HepG2 (cell line): Measurements from ENCODE around the gene DDI2. TPM values are rescaled to one million over a fixed set of nuclear protein-coding genes. Genes with fewer than 3 reads are reported as not detected.
A peak's percentile ranks its signal among the peaks of the same experiment; 100 is the strongest.

Experiments
- SRSF9 ChIP-seq: fragments of 200-400 bp; formaldehyde crosslinking; IDR thresholded peaks from 2 replicates; pipeline ENCODE4 v1.6.1; 2018; ENCODE audit warnings: borderline replicate concordance, mild to moderate bottlenecking, low read depth, low read length; ENCODE audit not compliant: insufficient read depth, poor library complexity, severe bottlenecking
- U2AF1 ChIP-seq: fragments of 200-400 bp; formaldehyde crosslinking; optimal IDR thresholded peaks from 2 replicates; pipeline ENCODE3; 2017; ENCODE audit warnings: mild to moderate bottlenecking, low read depth, low read length
- ZBTB8A ChIP-seq: sonication (generic); formaldehyde crosslinking; IDR thresholded peaks from 2 replicates; pipeline ENCODE4 v1.4.0; 2020; ENCODE audit warnings: mild to moderate bottlenecking, low read depth, missing genetic modification reagents, borderline replicate concordance
- ZIK1 ChIP-seq: sonication (generic); formaldehyde crosslinking; IDR thresholded peaks from 2 replicates; pipeline ENCODE4 v1.5.0; 2020; ENCODE audit warnings: mild to moderate bottlenecking, low read depth, missing genetic modification reagents, borderline replicate concordance
- ZMYM3 ChIP-seq: sonication (generic); formaldehyde crosslinking; IDR thresholded peaks from 2 replicates; pipeline ENCODE4 v1.5.1; 2020; ENCODE audit warnings: mild to moderate bottlenecking, missing genetic modification reagents
- ZNF224 ChIP-seq: sonication (generic); formaldehyde crosslinking; IDR thresholded peaks from 2 replicates; pipeline ENCODE4 v1.5.0; 2020; ENCODE audit warnings: mild to moderate bottlenecking, missing genetic modification reagents
- ZNF343 ChIP-seq: sonication (generic); formaldehyde crosslinking; IDR thresholded peaks from 2 replicates; pipeline ENCODE4 v1.4.0; 2020; ENCODE audit warnings: mild to moderate bottlenecking, missing genetic modification reagents
- ZNF382 ChIP-seq: sonication (generic); formaldehyde crosslinking; IDR thresholded peaks from 2 replicates; pipeline ENCODE4 v1.5.0; 2020; ENCODE audit warnings: missing genetic modification reagents, mild to moderate bottlenecking, borderline replicate concordance
- ZSCAN20 ChIP-seq: sonication (generic); formaldehyde crosslinking; IDR thresholded peaks from 2 replicates; pipeline ENCODE4 v1.4.0; 2020; ENCODE audit warnings: missing genetic modification reagents, mild to moderate bottlenecking, borderline replicate concordance
- polyA plus RNA-seq, 8 experiments: library from polyadenylated mRNA; depleted of rRNA in 3 of 8; stranded (reverse) in 7 of 8; unstranded in 1 of 8; fragments of >200 nt; fragmentation: Illumina TruSeq in 4 of 8; extraction: Trizol in 4 of 8; gene quantifications; 2 replicates each; pipeline versions ENCODE4 v1.2.1 to v1.2.3, GENCODE V29; 2011 to 2016; ENCODE audit warnings: low read depth in 4 of 8, missing spikeins in 1 of 8, mixed read lengths in 1 of 8; ENCODE audit not compliant: insufficient read depth in 1 of 8
- total RNA-seq, 5 experiments: library from RNA; depleted of rRNA; stranded (reverse); fragments of >200 nt; fragmentation: Illumina TruSeq; extraction: Trizol; gene quantifications; 2 replicates each; pipeline ENCODE4 v1.2.3, GENCODE V29; 2016; ENCODE audit warnings: low read depth in 1 of 5
- TF ChIP-seq, protein P1 (sequence below): sonication (generic); formaldehyde crosslinking; IDR thresholded peaks from 2 replicates; pipeline ENCODE4 v1.8.1; 2023; ENCODE audit warnings: missing genetic modification reagents, inconsistent platforms, borderline replicate concordance
- TF ChIP-seq, protein P2 (sequence below): sonication (generic); formaldehyde crosslinking; IDR thresholded peaks from 2 replicates; pipeline ENCODE4 v1.4.0; 2020; ENCODE audit warnings: missing genetic modification reagents
- TF ChIP-seq, protein P3 (sequence below): sonication (generic); formaldehyde crosslinking; IDR thresholded peaks from 2 replicates; pipeline ENCODE4 v1.4.0; 2020; ENCODE audit warnings: mild to moderate bottlenecking, low read depth, missing genetic modification reagents
- TF ChIP-seq, protein P4 (sequence below): sonication (generic); formaldehyde crosslinking; IDR thresholded peaks from 2 replicates; pipeline ENCODE4 v1.4.0; 2020; ENCODE audit warnings: missing genetic modification reagents
- TF ChIP-seq, protein P5 (sequence below), 2 experiments: sonication (generic) in 1 of 2; formaldehyde crosslinking in 1 of 2; IDR thresholded peaks; 2 replicates each; pipeline versions ENCODE4 v1.6.1 to v1.9.0; 2014 to 2022; ENCODE audit warnings: antibody characterized with exemption in 1 of 2, borderline replicate concordance in 1 of 2, inconsistent platforms in 1 of 2, low read depth in 1 of 2, missing genetic modification reagents in 1 of 2

The DDI2 gene
- total and polyA plus RNA-seq, 2 of the 13 experiments (the other 11 are each of a cell fraction or from before 2014, with no cell fraction given) = 8.5 to 25.7 TPM

DNA sequence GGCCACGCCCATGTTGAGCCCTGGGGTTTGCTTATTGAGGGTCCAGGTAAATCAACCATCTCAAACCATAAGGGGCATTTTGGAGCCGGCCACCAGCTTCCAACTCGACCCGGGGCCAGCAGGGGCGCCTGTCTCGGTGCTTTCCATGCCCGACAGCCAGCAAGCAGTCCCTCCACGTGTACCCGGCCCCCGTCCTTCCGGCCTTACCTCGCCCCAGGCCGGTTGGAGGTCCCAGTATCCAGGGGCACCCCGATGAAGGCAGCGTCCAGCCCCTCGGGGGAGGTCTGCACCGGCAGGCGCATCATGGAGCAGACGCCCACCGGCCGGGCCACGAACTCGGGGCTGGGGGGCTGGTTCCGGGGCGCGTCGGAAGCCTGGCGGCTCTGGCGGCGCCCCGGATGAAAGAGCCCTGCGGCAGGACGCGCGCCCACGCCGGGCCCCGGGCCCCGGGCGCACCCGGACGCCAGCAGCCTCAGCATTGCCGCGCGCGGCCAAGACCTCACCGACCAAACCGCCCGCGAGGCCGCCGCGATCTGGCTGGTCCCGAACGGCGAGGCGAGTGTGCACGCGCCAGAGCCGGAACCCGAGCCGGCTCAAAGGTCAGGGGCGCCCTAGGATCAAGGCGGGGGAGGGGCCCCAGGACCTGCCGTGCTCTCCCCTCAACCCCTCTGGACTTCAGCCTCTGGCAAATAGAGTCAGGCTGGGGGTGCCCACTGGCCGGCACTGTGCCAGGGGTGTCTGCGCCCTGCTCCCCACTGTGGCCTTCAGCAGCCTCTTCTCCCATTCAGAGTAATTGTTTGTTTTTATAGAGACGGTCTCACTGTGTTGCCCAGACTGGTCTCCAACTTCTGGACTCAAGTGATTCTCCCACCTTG lies 32.5 kb upstream of the DDI2 start, which contains the start of gene AGMAT (continued):
- TF ChIP-seq, protein P1, sequence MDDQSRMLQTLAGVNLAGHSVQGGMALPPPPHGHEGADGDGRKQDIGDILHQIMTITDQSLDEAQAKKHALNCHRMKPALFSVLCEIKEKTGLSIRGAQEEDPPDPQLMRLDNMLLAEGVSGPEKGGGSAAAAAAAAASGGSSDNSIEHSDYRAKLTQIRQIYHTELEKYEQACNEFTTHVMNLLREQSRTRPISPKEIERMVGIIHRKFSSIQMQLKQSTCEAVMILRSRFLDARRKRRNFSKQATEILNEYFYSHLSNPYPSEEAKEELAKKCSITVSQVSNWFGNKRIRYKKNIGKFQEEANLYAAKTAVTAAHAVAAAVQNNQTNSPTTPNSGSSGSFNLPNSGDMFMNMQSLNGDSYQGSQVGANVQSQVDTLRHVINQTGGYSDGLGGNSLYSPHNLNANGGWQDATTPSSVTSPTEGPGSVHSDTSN (CRISPR knock-in tag) = peak; percentile 78; the same call in 1 of the 2 replicates
- TF ChIP-seq ZNF343 (CRISPR knock-in tag) (0 out of 2 replicates have a peak, but pooled peaks have one; percentile 34), ZIK1 (CRISPR knock-in tag) (peak; percentile 54; the same call in 1 of the 2 replicates), ZNF224 (no peak), ZSCAN20 (CRISPR knock-in tag) (peak; percentile 83; the same call in 1 of the 2 replicates), SRSF9 (no peak), ZBTB8A (CRISPR knock-in tag) (0 out of 2 replicates have a peak, but pooled peaks have one; percentile 69), U2AF1 (no peak), ZMYM3 (CRISPR knock-in tag) (peak; percentile 98), ZNF382 (CRISPR knock-in tag) (no peak)
- TF ChIP-seq, protein P2, sequence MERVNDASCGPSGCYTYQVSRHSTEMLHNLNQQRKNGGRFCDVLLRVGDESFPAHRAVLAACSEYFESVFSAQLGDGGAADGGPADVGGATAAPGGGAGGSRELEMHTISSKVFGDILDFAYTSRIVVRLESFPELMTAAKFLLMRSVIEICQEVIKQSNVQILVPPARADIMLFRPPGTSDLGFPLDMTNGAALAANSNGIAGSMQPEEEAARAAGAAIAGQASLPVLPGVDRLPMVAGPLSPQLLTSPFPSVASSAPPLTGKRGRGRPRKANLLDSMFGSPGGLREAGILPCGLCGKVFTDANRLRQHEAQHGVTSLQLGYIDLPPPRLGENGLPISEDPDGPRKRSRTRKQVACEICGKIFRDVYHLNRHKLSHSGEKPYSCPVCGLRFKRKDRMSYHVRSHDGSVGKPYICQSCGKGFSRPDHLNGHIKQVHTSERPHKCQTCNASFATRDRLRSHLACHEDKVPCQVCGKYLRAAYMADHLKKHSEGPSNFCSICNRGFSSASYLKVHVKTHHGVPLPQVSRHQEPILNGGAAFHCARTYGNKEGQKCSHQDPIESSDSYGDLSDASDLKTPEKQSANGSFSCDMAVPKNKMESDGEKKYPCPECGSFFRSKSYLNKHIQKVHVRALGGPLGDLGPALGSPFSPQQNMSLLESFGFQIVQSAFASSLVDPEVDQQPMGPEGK (CRISPR knock-in tag) = peak; percentile 97
- TF ChIP-seq, protein P3, sequence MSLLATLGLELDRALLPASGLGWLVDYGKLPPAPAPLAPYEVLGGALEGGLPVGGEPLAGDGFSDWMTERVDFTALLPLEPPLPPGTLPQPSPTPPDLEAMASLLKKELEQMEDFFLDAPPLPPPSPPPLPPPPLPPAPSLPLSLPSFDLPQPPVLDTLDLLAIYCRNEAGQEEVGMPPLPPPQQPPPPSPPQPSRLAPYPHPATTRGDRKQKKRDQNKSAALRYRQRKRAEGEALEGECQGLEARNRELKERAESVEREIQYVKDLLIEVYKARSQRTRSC (CRISPR knock-in tag) = no peak
- TF ChIP-seq, protein P4, sequence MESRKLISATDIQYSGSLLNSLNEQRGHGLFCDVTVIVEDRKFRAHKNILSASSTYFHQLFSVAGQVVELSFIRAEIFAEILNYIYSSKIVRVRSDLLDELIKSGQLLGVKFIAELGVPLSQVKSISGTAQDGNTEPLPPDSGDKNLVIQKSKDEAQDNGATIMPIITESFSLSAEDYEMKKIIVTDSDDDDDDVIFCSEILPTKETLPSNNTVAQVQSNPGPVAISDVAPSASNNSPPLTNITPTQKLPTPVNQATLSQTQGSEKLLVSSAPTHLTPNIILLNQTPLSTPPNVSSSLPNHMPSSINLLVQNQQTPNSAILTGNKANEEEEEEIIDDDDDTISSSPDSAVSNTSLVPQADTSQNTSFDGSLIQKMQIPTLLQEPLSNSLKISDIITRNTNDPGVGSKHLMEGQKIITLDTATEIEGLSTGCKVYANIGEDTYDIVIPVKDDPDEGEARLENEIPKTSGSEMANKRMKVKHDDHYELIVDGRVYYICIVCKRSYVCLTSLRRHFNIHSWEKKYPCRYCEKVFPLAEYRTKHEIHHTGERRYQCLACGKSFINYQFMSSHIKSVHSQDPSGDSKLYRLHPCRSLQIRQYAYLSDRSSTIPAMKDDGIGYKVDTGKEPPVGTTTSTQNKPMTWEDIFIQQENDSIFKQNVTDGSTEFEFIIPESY (CRISPR knock-in tag) = no peak
- TF ChIP-seq, protein P5, sequence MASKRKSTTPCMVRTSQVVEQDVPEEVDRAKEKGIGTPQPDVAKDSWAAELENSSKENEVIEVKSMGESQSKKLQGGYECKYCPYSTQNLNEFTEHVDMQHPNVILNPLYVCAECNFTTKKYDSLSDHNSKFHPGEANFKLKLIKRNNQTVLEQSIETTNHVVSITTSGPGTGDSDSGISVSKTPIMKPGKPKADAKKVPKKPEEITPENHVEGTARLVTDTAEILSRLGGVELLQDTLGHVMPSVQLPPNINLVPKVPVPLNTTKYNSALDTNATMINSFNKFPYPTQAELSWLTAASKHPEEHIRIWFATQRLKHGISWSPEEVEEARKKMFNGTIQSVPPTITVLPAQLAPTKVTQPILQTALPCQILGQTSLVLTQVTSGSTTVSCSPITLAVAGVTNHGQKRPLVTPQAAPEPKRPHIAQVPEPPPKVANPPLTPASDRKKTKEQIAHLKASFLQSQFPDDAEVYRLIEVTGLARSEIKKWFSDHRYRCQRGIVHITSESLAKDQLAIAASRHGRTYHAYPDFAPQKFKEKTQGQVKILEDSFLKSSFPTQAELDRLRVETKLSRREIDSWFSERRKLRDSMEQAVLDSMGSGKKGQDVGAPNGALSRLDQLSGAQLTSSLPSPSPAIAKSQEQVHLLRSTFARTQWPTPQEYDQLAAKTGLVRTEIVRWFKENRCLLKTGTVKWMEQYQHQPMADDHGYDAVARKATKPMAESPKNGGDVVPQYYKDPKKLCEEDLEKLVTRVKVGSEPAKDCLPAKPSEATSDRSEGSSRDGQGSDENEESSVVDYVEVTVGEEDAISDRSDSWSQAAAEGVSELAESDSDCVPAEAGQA (IDR thresholded peaks at IDR 0.05; ENCODE audit: low read depth) = no peak
- TF ChIP-seq, protein P5 (CRISPR knock-in tag; IDR thresholded peaks at IDR 0.05; ENCODE audit: borderline replicate concordance) = no peak
